RWPE1 (cell line): ENCODE data around the gene PRKN.

Experiments used
- CTCF ChIA-PET: fragments of 350-600 bp; sonication (Branson Sonifier 250); formaldehyde crosslinking; extraction: SDS; loops from one replicate; lab custom pipeline; 2021; lab: Yijun Ruan, JAX
- POLR2A ChIA-PET: fragments of 400-600 bp; formaldehyde crosslinking; extraction: SDS; loops from one replicate; lab custom pipeline; 2020; ENCODE audit warnings: antibody characterized with exemption; ENCODE audit not compliant: low non-redundant PET; lab: Yijun Ruan, JAX
- DNase-seq: peaks from one replicate; pipeline ENCODE4 v3.0.0; 2012; ENCODE audit warnings: low spot score
- H3K27ac ChIP-seq: fragments of 450-650 bp; 2 replicates; pipeline ENCODE4 v1.5.1; 2017
- TF ChIP-seq, protein P1 (sequence below): fragments of 450-650 bp; conservative IDR thresholded peaks from 2 replicates; pipeline ENCODE4 v1.5.1; 2017; ENCODE audit warnings: low read depth, mild to moderate bottlenecking

PRKN gene

DNA sequence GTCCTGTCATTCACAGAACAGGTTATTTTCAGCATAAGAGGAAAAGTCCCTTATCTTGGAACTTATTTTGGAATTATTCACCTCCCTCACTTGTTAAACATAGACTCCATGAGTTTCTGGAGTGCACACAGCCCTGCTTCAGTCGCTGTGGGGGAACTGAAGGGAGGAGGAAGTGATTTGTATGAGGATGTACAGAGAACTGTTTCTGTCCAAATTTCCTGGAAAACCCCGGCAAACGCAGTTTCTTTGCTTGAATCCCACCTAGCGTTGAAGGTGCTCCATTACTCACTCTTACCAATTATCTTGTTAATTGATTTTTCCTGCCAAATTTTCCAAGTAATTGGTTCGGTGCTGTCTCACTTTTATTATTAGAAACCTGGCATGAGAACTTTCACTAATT, 1375.7 kb downstream of the PRKN start:
- DNase-seq = no peak
- CTCF ChIA-PET = interaction anchor here (0.7 kb wide), 1 partner anchor 1820 kb away, joined by 3 read pairs; no protein-coding TSS in a partner anchor
- TF ChIP-seq, protein P1, sequence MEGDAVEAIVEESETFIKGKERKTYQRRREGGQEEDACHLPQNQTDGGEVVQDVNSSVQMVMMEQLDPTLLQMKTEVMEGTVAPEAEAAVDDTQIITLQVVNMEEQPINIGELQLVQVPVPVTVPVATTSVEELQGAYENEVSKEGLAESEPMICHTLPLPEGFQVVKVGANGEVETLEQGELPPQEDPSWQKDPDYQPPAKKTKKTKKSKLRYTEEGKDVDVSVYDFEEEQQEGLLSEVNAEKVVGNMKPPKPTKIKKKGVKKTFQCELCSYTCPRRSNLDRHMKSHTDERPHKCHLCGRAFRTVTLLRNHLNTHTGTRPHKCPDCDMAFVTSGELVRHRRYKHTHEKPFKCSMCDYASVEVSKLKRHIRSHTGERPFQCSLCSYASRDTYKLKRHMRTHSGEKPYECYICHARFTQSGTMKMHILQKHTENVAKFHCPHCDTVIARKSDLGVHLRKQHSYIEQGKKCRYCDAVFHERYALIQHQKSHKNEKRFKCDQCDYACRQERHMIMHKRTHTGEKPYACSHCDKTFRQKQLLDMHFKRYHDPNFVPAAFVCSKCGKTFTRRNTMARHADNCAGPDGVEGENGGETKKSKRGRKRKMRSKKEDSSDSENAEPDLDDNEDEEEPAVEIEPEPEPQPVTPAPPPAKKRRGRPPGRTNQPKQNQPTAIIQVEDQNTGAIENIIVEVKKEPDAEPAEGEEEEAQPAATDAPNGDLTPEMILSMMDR = no peak
- H3K27ac ChIP-seq = no peak overlapping the region
- POLR2A ChIA-PET = no interaction called here

DNA sequence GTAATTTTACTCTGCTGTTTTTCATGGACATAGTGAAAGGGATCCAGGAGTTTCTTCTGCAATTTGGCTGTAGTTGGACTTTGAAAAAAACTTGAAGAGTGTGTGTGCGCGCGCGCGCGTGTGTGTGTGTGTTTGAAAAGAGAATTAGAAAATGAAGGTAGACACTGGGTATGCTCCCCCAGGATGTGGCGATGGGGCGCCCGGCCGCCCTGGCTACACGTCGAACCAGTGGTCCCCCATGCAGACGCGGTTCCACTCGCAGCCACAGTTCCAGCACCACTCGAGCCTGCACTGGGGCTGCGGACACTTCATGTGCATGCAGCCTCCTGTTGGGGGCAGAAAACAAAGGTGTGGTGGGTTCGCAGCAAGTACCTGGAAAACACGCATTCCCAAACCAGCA, 1377.7 kb downstream of the PRKN start:
- DNase-seq = no peak
- TF ChIP-seq, protein P1 = no peak
- POLR2A ChIA-PET = no interaction called here
- CTCF ChIA-PET = no interaction called here
- H3K27ac ChIP-seq = no peak overlapping the region

DNA sequence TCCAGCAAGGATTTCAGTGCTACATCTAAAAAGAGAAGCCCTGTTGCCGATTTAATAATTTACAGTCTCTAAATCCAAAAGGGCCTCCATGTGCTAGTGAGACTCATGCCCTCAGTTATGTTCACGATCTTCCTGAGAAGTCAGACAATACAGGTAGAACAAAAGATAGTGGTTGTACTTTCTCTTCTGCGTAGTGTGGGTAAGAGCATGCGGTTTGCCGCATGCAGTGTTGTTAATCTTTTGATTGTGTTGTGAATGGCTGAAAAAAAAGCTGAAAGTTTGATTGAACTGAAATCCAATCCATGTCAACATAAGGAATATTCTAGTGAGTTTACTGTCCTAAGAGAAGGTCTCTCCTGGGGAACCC, 1379.0 kb downstream of the PRKN start:
- no peak overlapping the region for H3K27ac ChIP-seq
- CTCF ChIA-PET = no interaction called here
- POLR2A ChIA-PET = no interaction called here
- TF ChIP-seq, protein P1 = no peak
- DNase-seq = no peak

DNA sequence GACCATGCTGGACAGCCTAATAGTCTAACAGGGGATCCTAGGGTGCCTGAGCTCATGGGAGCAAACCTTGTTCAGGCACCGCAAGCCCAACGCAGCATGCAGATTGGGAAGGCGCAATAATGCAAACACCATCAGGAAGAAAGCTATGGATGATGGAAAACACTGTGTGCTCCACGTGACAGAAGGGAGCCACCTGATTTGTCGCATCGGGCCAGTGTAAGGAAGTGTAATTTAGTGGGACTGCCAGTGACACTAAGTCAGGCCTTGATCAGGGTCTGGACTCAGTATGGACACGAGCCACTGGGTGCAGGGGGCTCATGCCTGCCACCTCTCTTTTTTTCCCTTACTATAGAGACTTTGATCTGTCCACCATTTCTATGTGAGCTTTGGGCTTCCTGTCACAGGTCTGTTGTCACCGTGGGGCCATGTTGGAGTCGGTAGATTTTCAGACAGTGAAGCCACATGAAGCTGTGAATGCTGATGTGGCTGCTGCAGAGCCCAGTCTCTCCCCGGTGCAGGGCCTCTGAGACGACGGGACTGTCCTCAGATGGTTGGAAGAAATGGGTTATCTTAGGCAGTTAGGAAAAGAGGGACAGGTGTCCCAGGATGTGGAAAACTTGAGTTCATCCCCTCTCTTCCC, 1379.5 kb downstream of the PRKN start:
- ChIA-PET CTCF (no interaction called here), POLR2A (no interaction called here)
- TF ChIP-seq, protein P1 = no peak

DNA sequence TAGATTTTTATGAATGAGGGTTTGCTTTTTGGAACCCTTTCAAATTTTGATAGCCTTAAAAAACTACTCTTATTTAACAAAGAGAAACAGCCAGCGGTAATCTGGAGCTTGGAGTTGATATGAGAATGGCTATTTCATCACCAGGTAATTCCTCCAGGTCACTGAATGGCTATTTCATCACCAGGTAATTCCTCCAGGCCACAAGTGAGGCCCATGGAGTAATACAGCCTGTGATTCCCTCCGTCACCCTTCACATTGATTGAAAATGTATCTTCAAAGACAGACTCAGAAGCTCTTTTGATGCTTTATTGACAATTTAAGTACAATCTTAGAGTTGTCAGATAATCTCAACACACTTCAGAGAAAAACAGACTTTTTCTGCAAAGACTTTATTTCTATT, 1380.4 kb downstream of the PRKN start:
- DNase-seq = no peak
- POLR2A ChIA-PET = no interaction called here
- H3K27ac ChIP-seq = no peak overlapping the region
- TF ChIP-seq, protein P1 = no peak
- CTCF ChIA-PET = no interaction called here

More for the DNA sequence above, 1379.5 kb downstream of the PRKN start:
- H3K27ac ChIP-seq = no peak overlapping the region
- no peak for DNase-seq

DNA sequence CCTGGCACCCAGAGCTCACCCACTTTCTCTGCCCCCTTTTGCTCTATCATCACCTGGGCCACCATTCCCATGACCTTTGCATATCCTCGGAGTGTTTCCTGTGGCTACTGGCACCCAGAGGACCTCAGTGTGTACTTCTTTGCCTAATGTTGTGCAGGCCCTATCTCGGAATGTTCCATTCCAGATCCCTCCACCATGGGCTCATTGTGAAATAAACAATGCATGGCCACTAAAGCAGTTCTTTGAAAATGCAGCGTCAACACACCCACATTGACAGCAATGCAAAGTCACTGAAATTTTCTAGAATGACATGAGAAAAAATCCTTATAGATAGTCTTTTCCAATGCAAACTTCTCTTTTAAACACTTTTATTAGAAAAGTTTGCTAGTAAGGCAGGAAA, 1380.8 kb downstream of the PRKN start:
- no peak overlapping the region for H3K27ac ChIP-seq
- TF ChIP-seq, protein P1 = no peak
- ChIA-PET POLR2A (no interaction called here), CTCF (no interaction called here)
- no peak for DNase-seq
